H1 (cell line): ENCODE data around the gene RBM15. TPM values are rescaled to one million over a fixed set of nuclear protein-coding genes. Genes with fewer than 3 reads are reported as not detected.

Experiments
- ASH2L ChIP-seq: fragments of 200-600, 300-600 bp; sonication (generic); IDR thresholded peaks from one replicate; pipeline ENCODE4 v1.7.1; 2017; ENCODE audit warnings: low read length
- ATF2 ChIP-seq: IDR thresholded peaks from 2 replicates; pipeline ENCODE4 v1.6.1; 2012; ENCODE audit warnings: low read length, inconsistent platforms
- ATF3 ChIP-seq: IDR thresholded peaks from 2 replicates; pipeline ENCODE4 v1.6.1; 2011; ENCODE audit warnings: low read depth, mild to moderate bottlenecking, low read length; ENCODE audit not compliant: insufficient read depth
- BACH1 ChIP-seq: IDR thresholded peaks from 2 replicates; pipeline ENCODE4 v1.6.1; 2012; ENCODE audit warnings: low read length, improper control_type of control experiment
- MAFK ChIP-seq: IDR thresholded peaks from 2 replicates; pipeline ENCODE4 v1.6.1; 2012; ENCODE audit warnings: low read depth, mild to moderate bottlenecking, improper control_type of control experiment, low read length
- NRF1 ChIP-seq: IDR thresholded peaks from 2 replicates; pipeline ENCODE4 v1.6.1; 2011; ENCODE audit warnings: mild to moderate bottlenecking, low read depth, low read length, improper control_type of control experiment
- SIX5 ChIP-seq: IDR thresholded peaks from 2 replicates; pipeline ENCODE4 v1.6.1; 2011; ENCODE audit warnings: mild to moderate bottlenecking, low read depth, low read length
- SP4 ChIP-seq: IDR thresholded peaks from 2 replicates; pipeline ENCODE4 v1.6.1; 2012; ENCODE audit warnings: low read length, inconsistent platforms
- polyA plus RNA-seq, 7 experiments: library from polyadenylated mRNA; depleted of rRNA in 3 of 7; stranded (reverse) in 5 of 7; unstranded in 2 of 7; fragments of >200 nt in 5 of 7; fragments of 200-250 nt in 2 of 7; gene quantifications; 1 replicate in 5 of 7; 2 replicates in 1 of 7; 4 replicates in 1 of 7; pipeline versions ENCODE4 v1.2.1 to v1.2.3, GENCODE V29; 2011 to 2013; ENCODE audit warnings: missing spikeins in 2 of 7, mixed read lengths in 2 of 7
- total RNA-seq: library from RNA; stranded (reverse); fragmentation: NEBNext Ultra II Directional; extraction: Animal tissue kit (Norgen Biotek cat#: 25700); gene quantifications from 2 replicates; pipeline ENCODE4 v1.2.1, GENCODE V29; 2021
- TF ChIP-seq, protein P1 (sequence below): fragments of 300-600 bp; sonication (generic); IDR thresholded peaks from 2 replicates; pipeline ENCODE4 v1.7.1; 2012; ENCODE audit warnings: low read length, moderate library complexity, mild to moderate bottlenecking, inconsistent platforms; ENCODE audit not compliant: insufficient replicate concordance

The RBM15 gene
- total and polyA plus RNA-seq, 2 of the 8 experiments (the other 6 are each of a cell fraction or from before 2014, with no cell fraction given): 13.5 to 44.9 TPM

GRCh38 chr1:110383251-110383990, 44.2 kb downstream of the RBM15 start (continued):
- TF ChIP-seq, protein P1, sequence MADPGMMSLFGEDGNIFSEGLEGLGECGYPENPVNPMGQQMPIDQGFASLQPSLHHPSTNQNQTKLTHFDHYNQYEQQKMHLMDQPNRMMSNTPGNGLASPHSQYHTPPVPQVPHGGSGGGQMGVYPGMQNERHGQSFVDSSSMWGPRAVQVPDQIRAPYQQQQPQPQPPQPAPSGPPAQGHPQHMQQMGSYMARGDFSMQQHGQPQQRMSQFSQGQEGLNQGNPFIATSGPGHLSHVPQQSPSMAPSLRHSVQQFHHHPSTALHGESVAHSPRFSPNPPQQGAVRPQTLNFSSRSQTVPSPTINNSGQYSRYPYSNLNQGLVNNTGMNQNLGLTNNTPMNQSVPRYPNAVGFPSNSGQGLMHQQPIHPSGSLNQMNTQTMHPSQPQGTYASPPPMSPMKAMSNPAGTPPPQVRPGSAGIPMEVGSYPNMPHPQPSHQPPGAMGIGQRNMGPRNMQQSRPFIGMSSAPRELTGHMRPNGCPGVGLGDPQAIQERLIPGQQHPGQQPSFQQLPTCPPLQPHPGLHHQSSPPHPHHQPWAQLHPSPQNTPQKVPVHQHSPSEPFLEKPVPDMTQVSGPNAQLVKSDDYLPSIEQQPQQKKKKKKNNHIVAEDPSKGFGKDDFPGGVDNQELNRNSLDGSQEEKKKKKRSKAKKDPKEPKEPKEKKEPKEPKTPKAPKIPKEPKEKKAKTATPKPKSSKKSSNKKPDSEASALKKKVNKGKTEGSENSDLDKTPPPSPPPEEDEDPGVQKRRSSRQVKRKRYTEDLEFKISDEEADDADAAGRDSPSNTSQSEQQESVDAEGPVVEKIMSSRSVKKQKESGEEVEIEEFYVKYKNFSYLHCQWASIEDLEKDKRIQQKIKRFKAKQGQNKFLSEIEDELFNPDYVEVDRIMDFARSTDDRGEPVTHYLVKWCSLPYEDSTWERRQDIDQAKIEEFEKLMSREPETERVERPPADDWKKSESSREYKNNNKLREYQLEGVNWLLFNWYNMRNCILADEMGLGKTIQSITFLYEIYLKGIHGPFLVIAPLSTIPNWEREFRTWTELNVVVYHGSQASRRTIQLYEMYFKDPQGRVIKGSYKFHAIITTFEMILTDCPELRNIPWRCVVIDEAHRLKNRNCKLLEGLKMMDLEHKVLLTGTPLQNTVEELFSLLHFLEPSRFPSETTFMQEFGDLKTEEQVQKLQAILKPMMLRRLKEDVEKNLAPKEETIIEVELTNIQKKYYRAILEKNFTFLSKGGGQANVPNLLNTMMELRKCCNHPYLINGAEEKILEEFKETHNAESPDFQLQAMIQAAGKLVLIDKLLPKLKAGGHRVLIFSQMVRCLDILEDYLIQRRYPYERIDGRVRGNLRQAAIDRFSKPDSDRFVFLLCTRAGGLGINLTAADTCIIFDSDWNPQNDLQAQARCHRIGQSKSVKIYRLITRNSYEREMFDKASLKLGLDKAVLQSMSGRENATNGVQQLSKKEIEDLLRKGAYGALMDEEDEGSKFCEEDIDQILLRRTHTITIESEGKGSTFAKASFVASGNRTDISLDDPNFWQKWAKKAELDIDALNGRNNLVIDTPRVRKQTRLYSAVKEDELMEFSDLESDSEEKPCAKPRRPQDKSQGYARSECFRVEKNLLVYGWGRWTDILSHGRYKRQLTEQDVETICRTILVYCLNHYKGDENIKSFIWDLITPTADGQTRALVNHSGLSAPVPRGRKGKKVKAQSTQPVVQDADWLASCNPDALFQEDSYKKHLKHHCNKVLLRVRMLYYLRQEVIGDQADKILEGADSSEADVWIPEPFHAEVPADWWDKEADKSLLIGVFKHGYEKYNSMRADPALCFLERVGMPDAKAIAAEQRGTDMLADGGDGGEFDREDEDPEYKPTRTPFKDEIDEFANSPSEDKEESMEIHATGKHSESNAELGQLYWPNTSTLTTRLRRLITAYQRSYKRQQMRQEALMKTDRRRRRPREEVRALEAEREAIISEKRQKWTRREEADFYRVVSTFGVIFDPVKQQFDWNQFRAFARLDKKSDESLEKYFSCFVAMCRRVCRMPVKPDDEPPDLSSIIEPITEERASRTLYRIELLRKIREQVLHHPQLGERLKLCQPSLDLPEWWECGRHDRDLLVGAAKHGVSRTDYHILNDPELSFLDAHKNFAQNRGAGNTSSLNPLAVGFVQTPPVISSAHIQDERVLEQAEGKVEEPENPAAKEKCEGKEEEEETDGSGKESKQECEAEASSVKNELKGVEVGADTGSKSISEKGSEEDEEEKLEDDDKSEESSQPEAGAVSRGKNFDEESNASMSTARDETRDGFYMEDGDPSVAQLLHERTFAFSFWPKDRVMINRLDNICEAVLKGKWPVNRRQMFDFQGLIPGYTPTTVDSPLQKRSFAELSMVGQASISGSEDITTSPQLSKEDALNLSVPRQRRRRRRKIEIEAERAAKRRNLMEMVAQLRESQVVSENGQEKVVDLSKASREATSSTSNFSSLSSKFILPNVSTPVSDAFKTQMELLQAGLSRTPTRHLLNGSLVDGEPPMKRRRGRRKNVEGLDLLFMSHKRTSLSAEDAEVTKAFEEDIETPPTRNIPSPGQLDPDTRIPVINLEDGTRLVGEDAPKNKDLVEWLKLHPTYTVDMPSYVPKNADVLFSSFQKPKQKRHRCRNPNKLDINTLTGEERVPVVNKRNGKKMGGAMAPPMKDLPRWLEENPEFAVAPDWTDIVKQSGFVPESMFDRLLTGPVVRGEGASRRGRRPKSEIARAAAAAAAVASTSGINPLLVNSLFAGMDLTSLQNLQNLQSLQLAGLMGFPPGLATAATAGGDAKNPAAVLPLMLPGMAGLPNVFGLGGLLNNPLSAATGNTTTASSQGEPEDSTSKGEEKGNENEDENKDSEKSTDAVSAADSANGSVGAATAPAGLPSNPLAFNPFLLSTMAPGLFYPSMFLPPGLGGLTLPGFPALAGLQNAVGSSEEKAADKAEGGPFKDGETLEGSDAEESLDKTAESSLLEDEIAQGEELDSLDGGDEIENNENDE: no peak
- TF ChIP-seq ATF2 (no peak), MAFK (no peak), SIX5 (no peak), ATF3 (no peak), SP4 (no peak), NRF1 (no peak), BACH1 (no peak), ASH2L (no peak)
